GM19025 (cell line): ENCODE data around the gene NENF.
"Not testable (repeated sequence)": the region's sequence is repeated elsewhere in the genome, so short reads cannot be mapped to it uniquely, and the experiment has no call there.

Experiments used
- ATAC-seq: cut with Tn5 transposase; IDR thresholded peaks from one replicate; pipeline ENCODE4 v1.9.1; 2021; ENCODE audit warnings: mild to moderate bottlenecking, low read depth, moderate library complexity; ENCODE audit not compliant: unreplicated experiment

NENF gene

DNA sequence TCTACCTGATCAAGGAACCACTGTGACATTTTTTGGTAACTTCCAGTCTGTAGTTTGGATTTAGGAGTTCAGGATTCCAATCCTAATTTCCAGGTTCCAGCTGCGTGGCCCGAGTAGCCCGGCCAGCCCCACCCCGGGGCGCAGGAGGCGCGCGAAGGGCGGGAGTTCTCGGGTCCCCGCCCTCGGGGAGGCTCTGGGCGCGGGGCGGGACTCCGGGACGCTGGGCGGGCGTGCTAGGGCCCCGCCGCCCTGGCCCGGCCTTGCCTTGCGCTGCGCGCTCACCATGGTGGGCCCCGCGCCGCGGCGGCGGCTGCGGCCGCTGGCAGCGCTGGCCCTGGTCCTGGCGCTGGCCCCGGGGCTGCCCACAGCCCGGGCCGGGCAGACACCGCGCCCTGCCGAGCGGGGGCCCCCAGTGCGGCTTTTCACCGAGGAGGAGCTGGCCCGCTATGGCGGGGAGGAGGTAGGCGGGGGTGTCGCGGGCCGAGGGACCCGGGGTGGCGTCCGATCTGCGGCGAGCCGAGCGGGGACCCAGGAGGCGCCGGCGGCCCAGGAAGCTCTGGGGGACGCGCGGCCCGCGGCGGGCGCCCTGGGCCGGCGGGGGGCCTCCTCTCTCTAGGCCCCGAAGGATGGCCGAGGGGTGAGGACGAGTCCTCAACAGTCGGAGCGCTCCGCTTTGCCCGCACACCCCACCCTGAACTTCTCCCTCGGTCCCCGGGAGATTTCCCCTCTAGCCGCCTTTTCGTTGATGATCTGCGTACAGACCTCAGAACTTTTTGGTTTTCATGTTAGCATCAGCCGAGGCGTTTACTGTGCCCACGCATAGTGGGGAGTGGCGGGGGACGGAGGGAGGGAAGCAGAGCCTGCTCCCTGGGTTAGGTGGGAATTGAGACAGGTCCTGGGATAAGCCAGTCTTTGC is at the start of gene NENF:
NENF (plus strand) TSS at position 260 of the 916 bp plus-strand sequence; CDS start at position 284, 24 bp downstream.
- ATAC-seq: peak; percentile 99

DNA sequence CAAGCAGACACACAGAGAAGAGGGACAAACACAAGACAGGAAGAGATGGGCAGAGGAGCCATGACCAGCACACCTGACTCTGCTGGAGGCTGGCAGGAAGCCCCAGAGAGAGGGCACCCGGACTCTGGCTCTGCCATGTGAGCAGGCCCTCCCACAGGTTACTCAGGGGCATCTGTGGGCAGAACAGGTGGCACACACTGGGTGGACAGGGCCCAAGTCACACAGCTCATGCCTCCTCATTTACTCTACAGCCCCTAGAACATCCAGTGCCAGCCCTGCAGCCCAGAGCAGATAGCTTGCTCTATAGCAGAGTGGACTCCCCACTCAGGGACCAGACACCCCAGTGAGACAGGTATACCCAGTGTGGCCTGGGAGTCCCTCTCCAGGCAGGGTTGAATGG is 46.7 kb upstream of the NENF start:
- ATAC-seq: no peak

DNA sequence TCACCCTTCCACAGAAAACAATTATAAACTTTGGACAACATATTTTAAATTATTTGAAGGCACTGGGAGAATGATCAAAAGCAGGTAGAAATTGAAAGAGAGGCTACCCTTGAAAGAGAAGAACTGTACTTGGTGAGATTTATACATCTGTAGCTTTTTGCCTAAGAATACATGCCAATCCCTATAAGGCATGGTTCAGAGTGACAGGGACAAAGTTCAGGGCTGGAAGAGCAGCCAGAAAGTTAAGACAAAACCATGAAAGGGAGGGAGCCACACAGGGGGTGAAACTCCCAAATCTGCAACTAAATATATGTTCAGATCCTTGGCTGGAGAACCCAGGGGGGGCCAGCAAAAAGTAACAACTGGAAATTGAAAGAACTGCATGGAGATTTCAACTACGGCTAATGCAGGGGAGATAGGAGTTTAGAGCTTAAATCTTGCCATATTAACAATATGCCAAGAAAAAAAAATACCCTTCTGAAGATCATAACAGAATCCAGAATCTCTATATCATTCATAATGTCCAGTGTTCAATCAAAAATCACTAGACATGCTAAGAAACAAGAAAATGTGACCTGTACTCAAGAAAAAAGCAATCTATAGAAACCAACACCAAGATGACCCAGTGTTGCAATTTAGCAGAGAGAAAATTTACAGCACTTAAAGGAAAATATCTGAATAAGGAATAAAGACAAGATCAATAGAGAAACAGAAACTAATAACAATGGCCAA is 43.6 kb upstream of the NENF start:
- ATAC-seq: no peak

DNA sequence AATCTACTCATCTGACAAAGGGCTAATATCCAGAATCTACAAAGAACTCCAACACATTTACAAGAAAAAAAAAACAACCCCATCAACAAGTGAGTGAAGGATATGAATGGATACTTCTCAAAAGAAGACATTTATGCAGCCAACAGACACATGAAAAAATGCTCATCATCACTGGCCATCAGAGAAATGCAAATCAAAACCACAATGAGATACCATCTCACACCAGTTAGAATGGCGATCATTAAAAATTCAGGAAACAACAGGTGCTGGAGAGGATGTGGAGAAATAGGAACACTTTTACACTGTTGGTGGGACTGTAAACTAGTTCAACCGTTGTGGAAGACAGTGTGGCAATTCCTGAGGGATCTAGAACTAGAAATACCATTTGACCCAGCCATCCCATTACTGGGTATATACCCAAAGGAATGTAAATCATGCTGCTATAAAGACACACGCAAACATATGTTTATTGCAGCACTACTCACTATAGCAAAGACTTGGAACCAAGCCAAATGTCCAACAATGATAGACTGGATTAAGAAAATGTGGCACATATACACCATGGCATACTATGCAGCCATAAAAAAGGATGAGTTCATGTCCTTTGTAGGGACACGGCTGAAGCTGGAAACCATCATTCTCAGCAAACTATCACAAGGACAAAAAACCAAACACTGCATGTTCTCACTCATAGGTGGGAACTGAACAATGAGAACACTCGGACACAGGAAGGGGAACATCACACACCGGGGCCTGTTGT is 36.9 kb upstream of the NENF start:
- not testable (repeated sequence) for ATAC-seq

DNA sequence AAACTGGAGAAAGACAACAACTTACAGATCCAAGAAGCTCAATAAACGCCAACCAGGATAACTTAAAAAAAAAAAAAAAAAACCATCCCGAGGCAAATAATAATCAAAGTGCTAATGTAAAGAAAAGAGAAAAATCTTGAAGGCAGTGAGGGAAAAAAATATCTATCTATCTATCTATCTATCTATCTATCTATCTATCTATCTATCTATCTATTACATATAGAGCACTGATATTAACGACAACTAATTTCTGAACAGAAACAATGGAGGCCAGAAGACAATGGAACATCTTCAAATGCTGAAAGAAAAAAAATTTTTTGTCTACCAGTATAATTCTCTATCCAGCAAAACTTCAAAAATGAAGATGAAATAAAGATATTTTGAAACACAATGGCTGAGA is 36.1 kb upstream of the NENF start:
- no peak for ATAC-seq

DNA sequence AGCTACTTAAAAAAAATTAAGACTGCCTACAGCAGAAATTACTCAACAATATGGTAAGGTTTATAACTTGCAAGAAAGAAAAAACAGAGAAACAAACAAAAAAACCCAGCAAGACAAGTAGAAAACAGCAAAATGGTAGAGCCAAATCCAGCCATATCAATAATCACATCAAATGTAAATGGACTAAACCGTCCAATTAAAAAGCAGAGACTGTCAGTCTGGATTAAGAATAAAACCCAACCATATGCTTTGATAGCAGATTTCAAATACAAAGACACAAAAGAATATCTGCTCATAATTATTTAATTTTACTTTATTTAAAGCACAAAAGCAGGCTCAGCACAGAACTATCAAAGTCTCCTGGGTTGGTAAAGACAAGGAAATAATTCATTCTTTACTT is 35.5 kb upstream of the NENF start:
- ATAC-seq: no peak

DNA sequence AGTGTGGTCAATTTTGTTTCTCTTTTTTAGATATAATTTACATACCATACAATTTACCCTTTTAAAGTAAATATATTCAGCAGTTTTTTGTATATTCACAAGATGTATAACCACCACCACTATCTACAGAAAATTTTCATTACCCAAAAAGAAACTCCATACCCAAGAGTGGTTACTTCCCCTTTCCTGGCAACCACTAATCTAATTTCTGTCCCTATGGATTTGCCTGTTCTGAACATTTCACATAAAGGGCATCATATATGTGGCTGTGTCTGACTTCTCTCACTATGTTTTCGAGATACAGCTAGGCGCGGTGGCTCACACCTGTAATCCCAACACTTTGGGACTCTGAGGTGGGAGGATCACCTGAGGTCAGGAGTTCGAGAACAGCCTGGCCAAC is 31.7 kb upstream of the NENF start:
- no peak for ATAC-seq

DNA sequence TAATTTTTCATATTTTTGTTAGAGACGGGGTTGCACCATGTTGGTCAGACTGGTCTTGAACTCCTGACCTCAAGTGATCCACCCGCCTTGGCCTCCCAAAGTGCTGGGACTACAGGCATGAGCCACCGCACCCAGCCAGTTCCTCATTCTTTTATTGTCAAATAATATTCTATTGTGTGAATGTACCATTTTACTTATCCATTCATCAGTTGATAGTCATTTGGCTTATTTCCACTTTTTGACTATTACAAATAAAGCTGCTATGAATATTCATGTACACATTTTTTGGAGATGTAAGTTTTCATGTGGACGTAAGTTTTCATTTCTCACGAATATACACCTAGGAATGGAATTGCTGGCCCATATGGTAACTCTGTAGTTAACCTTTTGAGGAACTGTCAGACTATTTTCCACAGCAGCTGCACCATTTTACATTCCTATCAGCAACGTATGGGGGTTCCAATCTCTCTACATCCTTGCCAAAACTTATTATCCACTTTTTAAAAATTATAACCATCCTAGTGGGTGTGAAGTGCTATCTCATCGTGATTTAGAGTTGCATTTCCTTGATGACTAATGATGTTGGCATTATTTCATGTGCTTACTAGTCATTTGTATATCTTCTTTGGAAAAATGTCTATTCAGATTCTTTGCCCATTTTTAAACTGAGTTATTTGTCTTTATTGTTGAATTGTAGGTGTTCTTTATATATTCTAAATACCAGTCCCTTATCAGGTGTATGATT is 30.7 kb upstream of the NENF start:
- no peak for ATAC-seq

DNA sequence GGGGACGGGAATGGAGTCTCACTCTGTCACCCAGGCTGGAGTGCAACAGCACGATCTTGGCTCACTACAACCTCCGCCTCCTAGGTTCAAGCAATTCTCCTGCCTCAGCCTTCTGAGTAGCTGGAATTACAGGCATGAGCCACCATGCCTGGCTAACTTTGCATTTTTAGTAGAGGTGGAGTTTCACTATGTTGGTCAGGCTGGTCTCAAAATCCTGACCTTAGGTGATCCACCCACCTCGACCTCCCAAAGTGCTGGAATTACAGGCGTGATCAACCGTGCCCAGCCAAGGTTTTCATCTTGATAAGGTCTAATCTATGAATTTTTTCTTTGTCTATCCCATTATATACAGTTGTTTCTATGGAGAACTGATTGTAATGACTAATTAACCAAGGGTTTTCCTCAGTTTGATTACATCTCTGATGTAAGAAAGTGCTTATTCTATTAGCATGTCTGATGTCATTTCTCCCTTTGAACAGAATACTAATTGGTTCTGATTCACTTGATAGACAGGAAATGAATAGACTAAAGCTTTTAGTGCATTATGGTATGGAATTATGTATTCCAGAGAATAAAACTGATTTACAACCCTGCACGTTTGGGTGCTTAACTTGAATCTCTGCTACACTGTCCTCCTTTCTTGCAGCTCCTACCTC is 29.9 kb upstream of the NENF start:
- no peak for ATAC-seq

DNA sequence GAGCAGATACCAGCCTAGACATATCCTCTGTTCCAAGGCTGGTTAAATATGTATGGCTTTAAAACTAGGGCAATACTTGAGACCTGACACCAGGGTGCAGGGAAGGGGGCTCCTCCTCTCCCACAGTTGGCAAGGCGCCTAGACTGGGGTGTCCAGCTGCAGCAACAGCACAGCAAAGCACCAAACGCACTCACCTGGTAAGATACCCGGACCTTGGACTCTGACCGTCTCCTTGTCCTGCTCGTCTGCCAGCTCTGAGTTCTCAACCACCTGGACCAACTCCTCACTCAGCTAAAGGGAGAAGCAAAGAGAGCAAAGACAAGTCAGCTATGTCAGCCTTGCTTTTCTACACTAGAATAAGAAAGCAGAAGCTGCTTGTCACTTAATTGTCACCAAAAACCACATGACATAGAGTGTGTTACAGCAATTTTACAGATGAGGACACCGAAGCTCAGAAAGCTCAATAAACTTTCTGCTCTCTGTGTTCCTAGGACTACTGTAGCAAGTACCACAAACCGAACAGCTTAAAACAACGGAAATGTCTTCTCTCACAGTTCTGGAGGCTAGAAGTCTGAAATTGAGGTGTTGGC is 22.4 kb upstream of the NENF start:
- no peak for ATAC-seq

DNA sequence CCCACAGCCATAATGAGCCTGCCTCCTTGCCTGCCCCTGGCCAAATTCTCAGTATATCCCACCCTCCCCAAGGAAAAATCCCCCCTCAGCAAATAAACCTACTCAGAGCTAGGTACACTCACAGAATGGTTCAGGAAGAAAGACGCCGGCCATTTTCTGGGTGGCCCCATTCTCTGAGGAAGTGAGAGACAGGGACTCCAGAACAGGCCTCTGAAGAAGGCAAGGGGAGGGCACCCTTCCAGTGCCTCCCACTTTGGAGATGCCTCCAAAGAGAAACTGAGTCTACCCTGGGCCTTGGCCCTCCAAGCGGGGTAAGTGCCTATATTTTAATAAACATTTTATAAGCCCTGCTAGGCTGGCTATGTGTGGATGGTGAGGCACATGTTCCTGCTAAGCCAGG is 20.3 kb upstream of the NENF start:
- ATAC-seq: no peak

DNA sequence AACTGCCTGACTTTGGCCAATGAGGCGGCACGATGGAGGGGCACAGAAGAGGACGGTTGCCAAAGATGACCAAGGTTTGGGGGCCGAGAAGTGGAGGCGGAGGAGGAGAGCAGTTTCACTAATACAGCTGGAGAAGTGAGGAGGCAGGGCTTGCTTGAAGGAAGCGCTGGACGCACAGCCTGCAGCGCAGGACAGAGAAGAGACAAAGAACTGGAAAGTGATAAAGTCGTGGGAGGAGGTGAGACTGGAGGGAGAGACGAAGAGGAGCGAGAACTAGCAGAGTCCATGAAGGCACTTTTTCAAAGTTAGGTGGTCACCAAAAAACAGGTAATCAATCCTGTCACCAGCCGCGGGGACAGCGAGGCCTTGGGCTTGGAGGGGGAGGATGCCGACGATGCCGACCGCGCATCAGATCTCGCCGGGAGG is 18.8 kb upstream of the NENF start:
- no peak for ATAC-seq

DNA sequence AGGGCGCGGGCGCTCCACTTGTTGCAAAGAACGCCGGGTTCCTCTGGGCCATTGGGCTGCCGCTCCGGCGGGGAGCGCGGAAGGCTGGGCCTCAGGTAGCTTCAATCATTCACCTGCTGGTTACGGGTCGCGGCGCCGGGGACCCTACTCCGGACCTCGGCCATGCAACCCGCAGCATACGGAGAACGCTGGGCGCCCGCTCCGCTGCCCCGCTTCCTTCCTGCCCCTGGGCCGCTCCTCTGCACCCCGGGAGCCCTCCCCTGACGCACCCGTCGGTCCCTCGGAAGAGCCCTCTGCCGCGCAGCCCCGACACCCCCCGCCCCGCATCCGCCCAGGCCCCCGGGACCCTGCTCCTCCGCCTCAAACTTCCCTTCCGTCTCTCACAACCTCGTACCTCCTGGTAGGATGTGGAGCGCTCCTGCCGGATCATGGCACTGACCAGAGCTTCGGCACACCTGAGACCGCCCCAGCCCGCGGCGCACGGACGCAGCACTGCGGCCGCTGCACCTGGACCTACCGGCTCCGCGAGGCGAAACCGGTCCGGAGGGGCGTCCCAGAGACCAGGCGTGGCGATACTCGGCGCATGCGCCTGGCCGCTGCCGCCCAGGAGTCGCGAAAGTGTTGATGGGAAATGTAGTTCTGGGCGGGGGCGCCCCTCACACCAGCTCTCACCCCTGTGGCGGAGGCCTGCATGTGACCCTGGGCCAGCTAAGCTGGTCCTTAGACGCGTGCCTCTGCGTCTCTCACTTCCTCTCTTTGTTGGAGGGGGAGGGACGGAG is 18.2 kb upstream of the NENF start, which contains the start of gene PACC1:
PACC1 (minus strand) TSS at position 559 of the 779 bp plus-strand sequence; CDS start at position 430, 129 bp downstream.
- peak; percentile 97 for ATAC-seq

DNA sequence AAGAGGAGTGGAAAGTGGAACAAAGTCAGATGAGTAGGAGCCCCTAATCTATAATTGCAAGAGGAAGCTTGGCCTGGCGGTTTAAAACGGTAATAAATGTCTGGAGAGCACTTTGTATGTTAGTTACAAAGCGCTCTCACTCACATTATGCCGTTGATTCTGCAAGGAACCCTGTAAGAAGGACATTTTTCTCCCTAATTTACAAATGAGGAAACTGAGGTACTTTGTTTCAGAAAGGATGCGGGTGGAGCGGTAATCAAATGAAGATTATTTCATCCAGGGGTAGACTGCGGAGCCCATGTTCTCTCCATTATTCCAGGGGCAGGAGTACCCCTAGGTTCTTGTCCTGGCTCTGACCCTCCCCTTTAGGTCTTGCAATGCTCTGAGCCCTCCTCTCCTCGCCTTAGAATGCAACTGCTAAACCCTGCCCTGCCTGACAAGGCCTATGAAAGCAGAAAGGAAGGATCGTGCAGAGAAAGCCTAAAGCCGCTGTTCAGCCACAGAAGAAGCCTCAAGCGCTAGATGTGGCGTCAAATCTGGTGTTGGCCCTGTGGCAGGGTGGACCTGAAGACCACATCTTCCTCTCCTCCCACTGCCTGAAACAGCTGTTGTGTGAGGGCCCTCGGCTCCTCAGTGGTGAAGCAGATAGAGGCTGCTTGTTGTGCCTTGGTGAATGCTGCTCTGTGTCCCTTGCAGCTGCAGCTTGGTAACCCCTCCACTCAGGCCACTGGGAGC is 17.4 kb upstream of the NENF start:
- no peak for ATAC-seq

DNA sequence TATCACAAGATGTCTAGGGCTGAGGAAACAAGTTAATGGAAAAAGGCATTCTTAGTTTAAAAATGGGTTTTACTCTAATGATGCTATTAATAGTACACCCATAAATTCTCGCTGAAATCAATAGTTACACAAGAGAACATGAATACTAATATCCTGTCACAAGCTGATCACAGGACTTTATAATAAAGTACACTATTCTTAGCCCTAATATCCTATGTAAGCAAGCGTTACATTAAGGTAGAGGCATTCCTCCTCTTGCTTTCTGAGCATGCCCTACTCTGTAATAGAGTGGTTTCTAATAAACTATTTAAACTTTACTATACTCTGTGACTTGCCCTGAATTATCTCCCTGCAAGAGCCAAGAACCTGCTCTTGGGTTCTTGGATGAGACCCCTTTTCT is 11.6 kb upstream of the NENF start:
- no peak for ATAC-seq

DNA sequence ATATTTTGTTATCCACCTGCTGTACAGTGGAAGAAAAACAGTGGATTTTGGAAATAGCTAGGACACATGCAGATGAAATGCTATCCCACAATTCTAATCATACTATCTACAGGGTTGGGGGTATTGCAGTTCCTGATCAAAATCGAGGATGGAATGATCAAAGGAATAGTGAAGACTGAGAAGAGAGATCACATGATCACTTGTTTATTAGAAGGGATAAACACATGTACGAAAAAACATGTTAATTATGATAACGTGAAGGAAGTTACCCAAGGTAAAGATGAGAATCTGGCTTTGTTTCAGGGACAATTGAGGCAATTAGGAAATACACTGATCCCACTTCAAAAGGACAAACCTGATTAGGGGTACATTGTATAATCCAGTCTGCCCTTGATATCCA is 8.8 kb upstream of the NENF start:
- no peak for ATAC-seq

DNA sequence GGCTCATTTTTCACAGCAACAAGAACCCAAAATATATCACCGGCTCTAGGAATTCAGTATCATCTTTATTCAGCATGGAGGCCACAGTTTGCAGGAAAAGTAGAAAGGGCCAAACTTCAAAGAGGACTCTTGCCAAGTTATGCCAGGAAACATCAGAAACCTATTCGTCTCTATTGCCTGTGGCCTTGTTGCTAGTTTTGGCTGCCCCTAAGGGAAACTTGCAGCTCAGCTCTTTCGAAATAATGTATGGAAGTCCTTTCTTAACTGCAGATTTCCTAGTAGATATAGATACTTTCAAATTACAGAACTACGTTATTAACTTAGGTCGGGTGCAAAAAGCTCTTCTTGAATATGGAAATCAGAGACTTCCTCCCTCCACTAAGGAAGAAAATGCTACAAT is 4.2 kb upstream of the NENF start:
- ATAC-seq: no peak

DNA sequence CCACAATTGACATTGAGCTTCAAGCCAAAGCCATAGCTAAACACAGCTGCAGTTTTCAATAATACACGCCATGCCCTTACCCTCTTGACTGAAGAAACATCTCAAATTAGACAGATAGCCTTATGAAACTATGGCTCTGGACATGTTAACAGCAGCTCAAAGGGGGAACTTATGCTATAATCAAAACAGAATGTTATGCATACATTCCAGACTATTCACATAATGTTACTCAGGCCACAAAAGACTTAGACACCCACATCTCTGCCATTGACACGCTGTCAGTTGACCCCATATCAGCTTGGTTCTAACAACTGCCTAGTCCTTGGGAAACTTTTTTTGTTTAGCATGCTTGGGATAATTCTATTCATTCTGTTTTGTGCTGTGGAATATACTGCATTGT is 2.3 kb upstream of the NENF start:
- no peak for ATAC-seq
